ENCODE data around the gene CCDC112.

CCDC112 gene

GRCh38 chr5:115296124-115297022 lies at the start of gene CCDC112:
CCDC112 (minus strand) TSS chr5:115296654; CDS start chr5:115296543, 111 bp downstream.
- DNase-seq: peak in 50 of 51 donors; percentile 12 to 92 (median 68)

- DNase-seq: no peak
Observed at GRCh38 chr5:115345344-115345743, 48.9 kb upstream of the CCDC112 start.

- DNase-seq: no peak
Observed at GRCh38 chr5:115343855-115344254, 47.4 kb upstream of the CCDC112 start.

- DNase-seq: no peak
Observed at GRCh38 chr5:115342590-115343377, 46.3 kb upstream of the CCDC112 start.

- no peak for DNase-seq
Observed at GRCh38 chr5:115341745-115342144, 45.3 kb upstream of the CCDC112 start.

GRCh38 chr5:115338851-115339250 lies 42.4 kb upstream of the CCDC112 start:
- no peak for DNase-seq

GRCh38 chr5:115337882-115338281 lies 41.4 kb upstream of the CCDC112 start:
- DNase-seq: no peak

- no peak for DNase-seq
Observed at GRCh38 chr5:115336964-115337363, 40.5 kb upstream of the CCDC112 start.

GRCh38 chr5:115336201-115336720 lies 39.8 kb upstream of the CCDC112 start:
- DNase-seq: no peak

GRCh38 chr5:115335301-115335700 lies 38.8 kb upstream of the CCDC112 start:
- DNase-seq: no peak

GRCh38 chr5:115333164-115333563 lies 36.7 kb upstream of the CCDC112 start:
- no peak for DNase-seq

GRCh38 chr5:115330830-115331229 lies 34.4 kb upstream of the CCDC112 start:
- DNase-seq: no peak

- peak in 25 of 51 donors; percentile 2 to 68 (median 16) for DNase-seq
Observed at GRCh38 chr5:115329475-115329874, 33.0 kb upstream of the CCDC112 start.

- peak in 13 of 51 donors; percentile 2 to 63 (median 17) for DNase-seq
Observed at GRCh38 chr5:115328617-115329274, 32.3 kb upstream of the CCDC112 start.

GRCh38 chr5:115325296-115325959 lies 29.0 kb upstream of the CCDC112 start:
- DNase-seq: no peak

- no peak for DNase-seq
Observed at GRCh38 chr5:115324021-115324420, 27.6 kb upstream of the CCDC112 start.

GRCh38 chr5:115322729-115323128 lies 26.3 kb upstream of the CCDC112 start:
- no peak for DNase-seq

GRCh38 chr5:115321309-115321708 lies 24.9 kb upstream of the CCDC112 start:
- no peak for DNase-seq

- no peak for DNase-seq
Observed at GRCh38 chr5:115320515-115320914, 24.1 kb upstream of the CCDC112 start.

GRCh38 chr5:115320006-115320405 lies 23.6 kb upstream of the CCDC112 start:
- no peak for DNase-seq

- no peak for DNase-seq
Observed at GRCh38 chr5:115319007-115319406, 22.6 kb upstream of the CCDC112 start.
